Neural progenitor cell (in vitro differentiated cells): ENCODE measurements around the gene GPR107. TPM values are rescaled to one million over a fixed set of nuclear protein-coding genes. Genes with fewer than 3 reads are reported as not detected.

Experiments used
- DNase-seq: peaks from one replicate; pipeline ENCODE4 v3.0.0-alpha.2; 2016; ENCODE audit warnings: low spot score
- H2AFZ ChIP-seq: fragments of 200-600 bp; sonication (generic); replicated peaks from 2 replicates; pipeline ENCODE4 v1.6.1; 2016; ENCODE audit warnings: antibody characterized with exemption
- H3F3A ChIP-seq: fragments of 200-600 bp; sonication (generic); 2 replicates; pipeline ENCODE4 v1.6.1; 2016; ENCODE audit warnings: antibody characterized with exemption, low read depth
- H3K27ac ChIP-seq: fragments of 200-600 bp; sonication (generic); 2 replicates; pipeline ENCODE4 v1.5.1; 2016; ENCODE audit warnings: mild to moderate bottlenecking
- H3K27me3 ChIP-seq: fragments of 200-600 bp; sonication (generic); 2 replicates; pipeline ENCODE4 v1.6.1; 2016; ENCODE audit warnings: mild to moderate bottlenecking, moderate library complexity
- H3K36me3 ChIP-seq: fragments of 200-600 bp; sonication (generic); 2 replicates; pipeline ENCODE4 v1.5.1; 2016
- H3K4me1 ChIP-seq: fragments of 200-600 bp; sonication (generic); 2 replicates; pipeline ENCODE4 v1.6.1; 2016; ENCODE audit warnings: mixed run types
- H3K4me2 ChIP-seq: fragments of 200-600 bp; sonication (generic); 2 replicates; pipeline ENCODE4 v1.6.1; 2016
- H3K4me3 ChIP-seq: fragments of 200-600 bp; sonication (generic); 2 replicates; pipeline ENCODE4 v1.5.1; 2016
- H3K79me2 ChIP-seq: fragments of 200-600 bp; sonication (generic); 2 replicates; pipeline ENCODE4 v1.6.1; 2016; ENCODE audit warnings: low read depth
- H3K9ac ChIP-seq: fragments of 200-600 bp; sonication (generic); 2 replicates; pipeline ENCODE4 v1.6.1; 2016
- H3K9me3 ChIP-seq: fragments of 200-600 bp; sonication (generic); 2 replicates; pipeline ENCODE4 v1.5.1; 2016; ENCODE audit warnings: low read depth
- H4K20me1 ChIP-seq: fragments of 200-600 bp; sonication (generic); 2 replicates; pipeline ENCODE4 v1.6.1; 2016; ENCODE audit warnings: low read depth
- H3K27ac Mint-ChIP-seq: 3 replicates; pipeline ENCODE4 v1.8.0; 2021; ENCODE audit warnings: mixed read lengths
- H3K27me3 Mint-ChIP-seq: 2 replicates; pipeline ENCODE4 v1.8.0; 2022; ENCODE audit warnings: low read depth, mild to moderate bottlenecking, inconsistent platforms, moderate library complexity, mixed read lengths; ENCODE audit not compliant: insufficient read depth
- H3K36me3 Mint-ChIP-seq: 3 replicates; pipeline ENCODE4 v1.8.0; 2021; ENCODE audit warnings: mixed read lengths
- H3K4me1 Mint-ChIP-seq: 3 replicates; pipeline ENCODE4 v1.8.0; 2021; ENCODE audit warnings: mixed read lengths
- H3K4me3 Mint-ChIP-seq: 3 replicates; pipeline ENCODE4 v1.8.0; 2021; ENCODE audit warnings: mild to moderate bottlenecking, moderate library complexity, mixed read lengths
- H3K9me3 Mint-ChIP-seq: 3 replicates; pipeline ENCODE4 v1.8.0; 2020; ENCODE audit warnings: mixed read lengths
- CTCF ChIP-seq: fragments of 200-600 bp; sonication (generic); IDR thresholded peaks from 2 replicates; pipeline ENCODE4 v1.5.1; 2017; ENCODE audit warnings: antibody characterized with exemption, mild to moderate bottlenecking
- EZH2 ChIP-seq: fragments of 200-600 bp; sonication (generic); IDR thresholded peaks from 2 replicates; pipeline ENCODE4 v1.6.1; 2017; ENCODE audit warnings: antibody characterized with exemption, mild to moderate bottlenecking, moderate library complexity
- EZH2phosphoT487 ChIP-seq: fragments of 200-600 bp; sonication (generic); IDR thresholded peaks from 2 replicates; pipeline ENCODE4 v1.6.1; 2017; ENCODE audit warnings: antibody characterized with exemption
- total RNA-seq: library from RNA; depleted of rRNA; stranded (reverse); fragments of >200 nt; gene quantifications from 2 replicates; pipeline ENCODE4 v1.2.3, GENCODE V29; 2015; ENCODE audit warnings: low replicate concordance

The GPR107 gene
- total RNA-seq, 1 donor from 2014 or later: 33.8 TPM

GRCh38 chr9:130049431-130050210 is 4.1 kb upstream of the GPR107 start:
- TF ChIP-seq EZH2phosphoT487 (no peak), EZH2 (no peak), CTCF (no peak)
- Histone ChIP-seq H2AFZ (no peak overlapping the region), H3K27me3 (peaks cover under 1% of the 10 kb centered on the region), H3F3A (peaks cover 14% of the 10 kb centered on the region), H3K36me3 (no peaks in the 10 kb centered on the region), H3K4me3 (no peak overlapping the region), H4K20me1 (no peaks in the 10 kb centered on the region), H3K4me1 (no peaks in the 10 kb centered on the region), H3K4me2 (no peak overlapping the region), H3K27ac (no peak overlapping the region), H3K79me2 (peaks cover 23% of the 10 kb centered on the region), H3K9me3 (no peaks in the 10 kb centered on the region), H3K9ac (no peak overlapping the region)
- no peaks in the 10 kb centered on the region for H3K27me3 Mint-ChIP-seq
- no peaks in the 10 kb centered on the region for H3K9me3 Mint-ChIP-seq
- H3K4me3 Mint-ChIP-seq: no peak overlapping the region
- H3K4me1 Mint-ChIP-seq: peaks cover 13% of the 10 kb centered on the region
- no peak for DNase-seq
- H3K27ac Mint-ChIP-seq: no peak overlapping the region
- H3K36me3 Mint-ChIP-seq: no peaks in the 10 kb centered on the region

GRCh38 chr9:130050462-130050861 is 3.2 kb upstream of the GPR107 start:
- Histone ChIP-seq H3K4me1 (no peaks in the 10 kb centered on the region), H3K27me3 (no peaks in the 10 kb centered on the region), H3F3A (peaks cover 7% of the 10 kb centered on the region), H3K27ac (no peak overlapping the region), H3K9ac (no peak overlapping the region), H3K36me3 (no peaks in the 10 kb centered on the region), H3K4me2 (no peak overlapping the region), H4K20me1 (no peaks in the 10 kb centered on the region), H2AFZ (no peak overlapping the region), H3K9me3 (no peaks in the 10 kb centered on the region), H3K79me2 (peaks cover 31% of the 10 kb centered on the region), H3K4me3 (no peak overlapping the region)
- TF ChIP-seq EZH2: no peak
- no peak for TF ChIP-seq EZH2phosphoT487
- no peak for TF ChIP-seq CTCF
- Mint-ChIP-seq H3K9me3 (no peaks in the 10 kb centered on the region), H3K4me3 (no peak overlapping the region), H3K36me3 (no peaks in the 10 kb centered on the region), H3K27me3 (no peaks in the 10 kb centered on the region), H3K4me1 (peaks cover 17% of the 10 kb centered on the region), H3K27ac (no peak overlapping the region)
- DNase-seq: no peak

- peak overlapping the region; percentile 91 for H3K4me2 ChIP-seq
Measured at GRCh38 chr9:130051855-130052254, 1.9 kb upstream of the GPR107 start.

More at GRCh38 chr9:130051855-130052254, 1.9 kb upstream of the GPR107 start:
- Histone ChIP-seq H4K20me1 (no peaks in the 10 kb centered on the region), H3K4me3 (no peak overlapping the region), H3K27me3 (no peaks in the 10 kb centered on the region), H3K36me3 (no peaks in the 10 kb centered on the region), H3F3A (peaks cover 6% of the 10 kb centered on the region), H3K9ac (no peak overlapping the region), H3K4me1 (no peaks in the 10 kb centered on the region), H3K79me2 (peaks cover 42% of the 10 kb centered on the region), H2AFZ (no peak overlapping the region), H3K9me3 (no peaks in the 10 kb centered on the region), H3K27ac (no peak overlapping the region)
- Mint-ChIP-seq H3K9me3 (no peaks in the 10 kb centered on the region), H3K27ac (no peak overlapping the region), H3K36me3 (no peaks in the 10 kb centered on the region), H3K4me1 (peaks cover 17% of the 10 kb centered on the region), H3K4me3 (peak overlapping the region; percentile 53), H3K27me3 (no peaks in the 10 kb centered on the region)
- TF ChIP-seq CTCF: no peak
- no peak for TF ChIP-seq EZH2phosphoT487
- no peak for TF ChIP-seq EZH2
- no peak for DNase-seq
